K562 (cell line): ENCODE results near the gene MAP1LC3B2. TPM values are rescaled to one million over a fixed set of nuclear protein-coding genes. Genes with fewer than 3 reads are reported as not detected.

ENCODE experiments used
- ATAC-seq: fragments of 200-7000 bp; cut with Tn5 transposase; 3 replicates; pipeline ENCODE4 v1.9.1; 2020; ENCODE audit warnings: moderate library complexity
- BruUV-seq: library from RNA; stranded (reverse); fragments of 400-500 nt; replicated peaks from 2 replicates; lab custom pipeline; 2021; lab: Mats Ljungman, UMichigan
- CTCF ChIA-PET: fragments of 300-600 bp; formaldehyde crosslinking; extraction: SDS; loops from one replicate; lab custom pipeline; 2021; ENCODE audit warnings: low intra/inter-chr PET ratio; lab: Yijun Ruan, JAX
- POLR2A ChIA-PET: fragments of 300-600, 350-650 bp; sonication (Branson Sonifier 250); formaldehyde crosslinking; extraction: SDS; loops from one replicate; lab custom pipeline; 2021; ENCODE audit warnings: antibody characterized with exemption, inconsistent platforms; lab: Yijun Ruan, JAX
- DNase-seq, 4 experiments: peaks; one replicate each; pipeline versions ENCODE4 v3.0.0 to v3.0.0-alpha.2; 2011 to 2018; ENCODE audit warnings: low spot score in 3 of 4, mixed read lengths in 3 of 4; ENCODE audit errors: extremely low read depth in 1 of 4
- FAIRE-seq: peaks from 2 replicates; lab custom pipeline; 2011; peaks lifted over from hg19 to GRCh38; lab: Jason Lieb, UNC
- H2AFZ ChIP-seq: 2 replicates; pipeline ENCODE4 v1.6.0; 2011; ENCODE audit warnings: low read depth, low read length, control low read depth, inconsistent platforms
- H3K27ac ChIP-seq: fragments of 200-600 bp; 3 replicates; pipeline ENCODE4 v1.8.0; 2011; ENCODE audit warnings: low read depth, mild to moderate bottlenecking, control low read depth, inconsistent platforms, low read length, moderate library complexity, mixed read lengths; ENCODE audit errors: extremely low read depth
- H3K27me3 ChIP-seq, 2 experiments: fragments of 300-600 bp in 1 of 2; 2 replicates in 1 of 2; 3 replicates in 1 of 2; pipeline versions ENCODE4 v1.6.0 to v1.8.0; 2011; ENCODE audit warnings: inconsistent platforms in 2 of 2, low read length in 2 of 2, mild to moderate bottlenecking in 1 of 2, mixed read lengths in 1 of 2, moderate library complexity in 1 of 2; ENCODE audit not compliant: control insufficient read depth in 2 of 2, insufficient read depth in 2 of 2
- H3K36me3 ChIP-seq: fragments of 300-600 bp; 3 replicates; pipeline ENCODE4 v1.8.0; 2011; ENCODE audit warnings: mild to moderate bottlenecking, low read length, inconsistent platforms; ENCODE audit not compliant: control insufficient read depth, insufficient read depth
- H3K4me1 ChIP-seq, 2 experiments: fragments of 200-600 bp in 1 of 2; replicated peaks in 1 of 2; 2 replicates in 1 of 2; 3 replicates in 1 of 2; pipeline versions ENCODE4 v1.5.1 to v1.8.0; 2011; ENCODE audit warnings: inconsistent platforms in 2 of 2, low read length in 2 of 2, mild to moderate bottlenecking in 1 of 2, mixed read lengths in 1 of 2, moderate library complexity in 1 of 2; ENCODE audit not compliant: control insufficient read depth in 2 of 2, insufficient read depth in 2 of 2
- H3K4me2 ChIP-seq: 2 replicates; pipeline ENCODE4 v1.6.1; 2011; ENCODE audit warnings: low read length, control low read depth, inconsistent platforms, mixed read lengths; ENCODE audit not compliant: insufficient read depth
- H3K4me3 ChIP-seq: fragments of 200-600 bp; sonication (generic), shearing (Covaris generic); 2 replicates; pipeline ENCODE4 v1.5.1; 2016; ENCODE audit warnings: control low read depth, inconsistent platforms
- H3K79me2 ChIP-seq: fragments of 200-600 bp; 3 replicates; pipeline ENCODE4 v1.8.0; 2011; ENCODE audit warnings: low read length, inconsistent platforms; ENCODE audit not compliant: control insufficient read depth, insufficient read depth
- H3K9ac ChIP-seq, 2 experiments: 2 replicates each; pipeline versions ENCODE4 v1.6.0 to v1.6.1; 2011; ENCODE audit warnings: low read depth in 2 of 2, low read length in 2 of 2, control low read depth in 1 of 2, inconsistent platforms in 1 of 2, mild to moderate bottlenecking in 1 of 2, mixed read lengths in 1 of 2; ENCODE audit not compliant: insufficient read depth in 1 of 2
- H3K9me1 ChIP-seq: one replicate; pipeline ENCODE4 v1.6.0; 2011; ENCODE audit warnings: inconsistent platforms, mild to moderate bottlenecking, low read length, moderate library complexity; ENCODE audit not compliant: control insufficient read depth, insufficient read depth
- H3K9me3 ChIP-seq: replicated peaks from 2 replicates; pipeline ENCODE4 v1.5.1; 2011; ENCODE audit warnings: low read depth, low read length, inconsistent platforms; ENCODE audit not compliant: control insufficient read depth, insufficient read depth
- H4K20me1 ChIP-seq: replicated peaks from 2 replicates; pipeline ENCODE4 v1.6.1; 2011; ENCODE audit warnings: low read length, inconsistent platforms, mixed read lengths; ENCODE audit not compliant: control insufficient read depth, insufficient read depth
- ATF1 ChIP-seq, 2 experiments: fragments of 450-650 bp in 1 of 2; IDR thresholded peaks; 2 replicates each; pipeline ENCODE4 v1.6.1; 2016; ENCODE audit warnings: missing compliant biosample characterization in 1 of 2, missing genetic modification characterization in 1 of 2
- MECOM ChIP-seq: fragments of 250-450 bp; sonication (Bioruptor Pico); IDR thresholded peaks from 2 replicates; pipeline ENCODE4 v1.8.0; 2022; ENCODE audit warnings: inconsistent platforms
- MTA1 ChIP-seq: fragments of 450-650 bp; IDR thresholded peaks from 2 replicates; pipeline ENCODE4 v1.6.1; 2017; ENCODE audit warnings: borderline replicate concordance
- PURB ChIP-seq: sonication (generic); formaldehyde crosslinking; IDR thresholded peaks from 2 replicates; pipeline ENCODE4 v1.9.0; 2021; ENCODE audit warnings: low read depth, mild to moderate bottlenecking, missing genetic modification reagents
- TCFL5 ChIP-seq: fragments of 250-450 bp; sonication (Bioruptor Pico); conservative IDR thresholded peaks from 2 replicates; pipeline ENCODE4 v1.6.1; 2021; ENCODE audit warnings: mild to moderate bottlenecking, moderate library complexity, matching md5 sums
- TGIF2 ChIP-seq: sonication (generic); formaldehyde crosslinking; IDR thresholded peaks from 2 replicates; pipeline ENCODE4 v1.8.1; 2022; ENCODE audit warnings: mild to moderate bottlenecking, missing genetic modification reagents, moderate library complexity
- TSC22D4 ChIP-seq: fragments of 450-650 bp; IDR thresholded peaks from 2 replicates; pipeline ENCODE4 v1.6.1; 2016; ENCODE audit warnings: missing genetic modification characterization, missing biosample characterization, control low read depth
- ZBTB8A ChIP-seq: fragments of 450-650 bp; IDR thresholded peaks from 2 replicates; pipeline ENCODE4 v1.6.1; 2018; ENCODE audit warnings: mild to moderate bottlenecking, moderate library complexity; ENCODE audit not compliant: partially characterized antibody
- ZFP1 ChIP-seq: fragments of 450-650 bp; formaldehyde crosslinking; IDR thresholded peaks from 2 replicates; pipeline ENCODE4 v1.4.0; 2020; ENCODE audit warnings: mild to moderate bottlenecking, mixed read lengths
- ZFPM2 ChIP-seq: fragments of 250-450 bp; sonication (Bioruptor Pico); IDR thresholded peaks from 2 replicates; pipeline ENCODE4 v1.5.1; 2022; ENCODE audit warnings: mild to moderate bottlenecking
- ZNF12 ChIP-seq: sonication (generic); formaldehyde crosslinking; IDR thresholded peaks from 2 replicates; pipeline ENCODE4 v1.4.0; 2020; ENCODE audit warnings: mild to moderate bottlenecking, missing genetic modification reagents
- ZNF146 ChIP-seq: IDR thresholded peaks from one replicate; pipeline ENCODE4 v1.6.1; 2018; ENCODE audit warnings: missing compliant biosample characterization; ENCODE audit not compliant: unreplicated experiment
- WGBS: fragments of 100-300 bp; shearing (Covaris generic); methylation state at CpG from one replicate; pipeline ENCODE4 v1.1.6; 2016; ENCODE audit warnings: low coverage, mixed read lengths; ENCODE audit not compliant: insufficient coverage; ENCODE audit errors: missing lambda C conversion rate; 5-methylcytosine and 5-hydroxymethylcytosine counted together
- in situ Hi-C: fragments of 300-500 bp; cut with MboI; formaldehyde crosslinking; loops from 4 replicates; pipeline ENCODE4 v1.15.0; 2018; ENCODE audit warnings: inconsistent platforms, mixed read lengths
- intact Hi-C: fragments of 100-400 bp; cut with micrococcal nuclease; formaldehyde crosslinking; loops from 2 replicates; pipeline ENCODE4 v1.14.2; 2022
- polyA plus RNA-seq, 8 experiments: library from polyadenylated mRNA; depleted of rRNA in 4 of 8; stranded (reverse) in 5 of 8; unstranded in 3 of 8; fragments of >200 nt; fragmentation: Nextera tagmentation in 2 of 8; fragmentation: Illumina TruSeq in 1 of 8; extraction: Ambion mirVana in 2 of 8; extraction: Trizol in 1 of 8; gene quantifications; 2 replicates each; pipeline versions ENCODE4 v1.2.1 to v1.2.3, GENCODE V29; 2011 to 2014; ENCODE audit warnings: inconsistent platforms in 1 of 8, missing spikeins in 1 of 8
- total RNA-seq, 7 experiments: library from RNA; depleted of rRNA in 6 of 7; stranded (reverse); fragments of >200 nt in 6 of 7; fragmentation: Illumina TruSeq in 2 of 7; extraction: Trizol in 2 of 7; gene quantifications; 2 replicates each; pipeline versions ENCODE4 v1.2.1 to v1.2.3, GENCODE V29; 2011 to 2021; ENCODE audit warnings: low replicate concordance in 1 of 7
- TF ChIP-seq, protein P1 (sequence below): sonication (generic); IDR thresholded peaks from 2 replicates; pipeline ENCODE4 v1.6.1; 2016
- TF ChIP-seq, protein P2 (sequence below): sonication (generic); formaldehyde crosslinking; IDR thresholded peaks from 2 replicates; pipeline ENCODE4 v1.8.0; 2022; ENCODE audit warnings: mild to moderate bottlenecking, missing genetic modification reagents
- TF ChIP-seq, protein P3 (sequence below), 2 experiments: IDR thresholded peaks; 2 replicates each; pipeline ENCODE4 v1.6.1; 2011; ENCODE audit warnings: borderline replicate concordance in 1 of 2, control low read depth in 1 of 2, low read depth in 1 of 2, low read length in 1 of 2, mild to moderate bottlenecking in 1 of 2, mixed read lengths in 1 of 2, moderate library complexity in 1 of 2; ENCODE audit not compliant: insufficient read depth in 1 of 2, insufficient read length in 1 of 2, poor library complexity in 1 of 2, severe bottlenecking in 1 of 2; ENCODE audit errors: extremely low read depth in 1 of 2

Gene MAP1LC3B2
- total and polyA plus RNA-seq, 9 of the 15 experiments (the other 6 are each of a cell fraction or from before 2014, with no cell fraction given), result 0.53 to 2.8 (median 0.76) TPM; not detected in 2

DNA sequence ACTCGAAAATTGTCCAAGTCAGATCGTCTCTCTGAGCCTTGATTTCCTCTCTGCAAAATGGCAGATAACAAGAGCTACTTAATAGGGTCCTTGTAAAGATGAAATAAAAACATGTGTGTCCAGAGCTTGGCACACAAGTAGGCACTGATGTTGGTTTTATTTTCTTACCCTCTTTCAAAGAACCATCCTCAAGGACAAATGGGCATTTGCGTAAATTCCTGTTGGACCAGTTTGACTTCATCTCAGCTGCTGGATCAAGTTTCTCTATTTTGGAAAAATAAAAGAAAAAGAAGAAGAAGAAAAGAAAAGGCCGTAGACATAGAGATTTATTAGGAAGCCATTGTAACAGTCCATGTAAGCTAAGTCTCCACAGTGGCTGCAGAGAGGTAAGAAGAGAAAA, 47.2 kb downstream of the MAP1LC3B2 start:
- H3K4me1 ChIP-seq, result peaks cover 10 to 26% of the 10 kb centered on the region in 2 experiments; a peak in 4 of 5 replicates
- peak; percentile 6 for FAIRE-seq
- H3K4me2 ChIP-seq, result no peak overlapping the region
- no peak overlapping the region for H3K27ac ChIP-seq
- POLR2A ChIA-PET, result interaction anchor here (1.3 kb wide), 1 partner anchor 16 kb away, joined by 6 read pairs; no protein-coding TSS in a partner anchor
- in situ Hi-C loops, result no loop called here
- H2AFZ ChIP-seq, result no peak overlapping the region
- H4K20me1 ChIP-seq, result no peaks in the 10 kb centered on the region
- WGBS, result 48% methylated on average over 4 of the region's 4 CpGs
- no peak for DNase-seq
- CTCF ChIA-PET, result no interaction called here
- H3K36me3 ChIP-seq, result no peaks in the 10 kb centered on the region
- no TSS peak for BruUV-seq
- H3K9ac ChIP-seq, result no peak overlapping the region
- intact Hi-C loops, result no loop called here
- no peaks in the 10 kb centered on the region for H3K9me3 ChIP-seq
- ATAC-seq, result no peak
- H3K9me1 ChIP-seq, result no peaks in the 10 kb centered on the region
- TF ChIP-seq MTA1 (no peak), ZFPM2 (CRISPR knock-in tag) (no peak), TCFL5 (CRISPR knock-in tag) (no peak), TGIF2 (CRISPR knock-in tag) (no peak), ZNF12 (CRISPR knock-in tag) (no peak), ZFP1 (CRISPR knock-in tag) (no peak), ZBTB8A (no peak), MECOM (CRISPR knock-in tag) (no peak), PURB (CRISPR knock-in tag) (no peak), ZNF146 (CRISPR knock-in tag) (no peak), TSC22D4 (tag) (no peak), ATF1 (CRISPR knock-in tag; IDR thresholded peaks at IDR 0.05) (no peak), ATF1 (tag; IDR thresholded peaks at IDR 0.05) (no peak)
- TF ChIP-seq, protein P1, sequence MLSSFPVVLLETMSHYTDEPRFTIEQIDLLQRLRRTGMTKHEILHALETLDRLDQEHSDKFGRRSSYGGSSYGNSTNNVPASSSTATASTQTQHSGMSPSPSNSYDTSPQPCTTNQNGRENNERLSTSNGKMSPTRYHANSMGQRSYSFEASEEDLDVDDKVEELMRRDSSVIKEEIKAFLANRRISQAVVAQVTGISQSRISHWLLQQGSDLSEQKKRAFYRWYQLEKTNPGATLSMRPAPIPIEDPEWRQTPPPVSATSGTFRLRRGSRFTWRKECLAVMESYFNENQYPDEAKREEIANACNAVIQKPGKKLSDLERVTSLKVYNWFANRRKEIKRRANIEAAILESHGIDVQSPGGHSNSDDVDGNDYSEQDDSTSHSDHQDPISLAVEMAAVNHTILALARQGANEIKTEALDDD, result no peak
- TF ChIP-seq, protein P2, sequence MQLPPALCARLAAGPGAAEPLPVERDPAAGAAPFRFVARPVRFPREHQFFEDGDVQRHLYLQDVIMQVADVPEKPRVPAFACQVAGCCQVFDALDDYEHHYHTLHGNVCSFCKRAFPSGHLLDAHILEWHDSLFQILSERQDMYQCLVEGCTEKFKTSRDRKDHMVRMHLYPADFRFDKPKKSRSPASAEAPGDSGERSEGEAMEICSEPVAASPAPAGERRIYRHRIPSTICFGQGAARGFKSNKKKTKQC, result no peak
- TF ChIP-seq, protein P3, sequence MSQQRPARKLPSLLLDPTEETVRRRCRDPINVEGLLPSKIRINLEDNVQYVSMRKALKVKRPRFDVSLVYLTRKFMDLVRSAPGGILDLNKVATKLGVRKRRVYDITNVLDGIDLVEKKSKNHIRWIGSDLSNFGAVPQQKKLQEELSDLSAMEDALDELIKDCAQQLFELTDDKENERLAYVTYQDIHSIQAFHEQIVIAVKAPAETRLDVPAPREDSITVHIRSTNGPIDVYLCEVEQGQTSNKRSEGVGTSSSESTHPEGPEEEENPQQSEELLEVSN (IDR thresholded peaks at IDR 0.05; ENCODE audit: borderline replicate concordance in 1 of 2, extremely low read depth in 1 of 2, insufficient read depth in 1 of 2, insufficient read length in 1 of 2, low read depth in 1 of 2, low read length in 1 of 2, poor library complexity in 1 of 2, severe bottlenecking in 1 of 2), result no peak
- H3K4me3 ChIP-seq, result no peak overlapping the region
- no peaks in the 10 kb centered on the region for H3K27me3 ChIP-seq
- H3K79me2 ChIP-seq, result no peaks in the 10 kb centered on the region
